ENCODE data around the gene SLC12A8. TPM values are rescaled to one million over a fixed set of nuclear protein-coding genes. Genes with fewer than 3 reads are reported as not detected.

The SLC12A8 gene
- total RNA-seq, 1 donor from 2014 or later, result not detected

DNA sequence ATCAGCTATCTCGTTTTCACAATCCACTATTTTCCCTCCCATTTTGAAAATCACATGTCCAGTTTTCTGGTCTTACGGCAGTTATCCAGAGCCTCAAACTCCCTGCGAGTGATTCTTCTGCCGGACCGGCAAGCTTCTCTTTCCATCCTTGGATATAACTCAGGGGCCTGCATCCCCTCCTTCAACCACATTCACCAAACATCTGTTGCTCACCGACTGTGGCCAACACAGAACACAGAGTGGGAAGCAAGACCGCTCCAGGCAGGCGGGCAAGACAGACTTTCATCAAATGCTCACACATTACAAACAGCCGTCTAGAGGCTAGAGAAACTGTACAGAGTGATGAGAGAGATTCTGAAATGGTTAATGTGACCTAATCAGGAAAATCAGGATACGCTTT, 7.6 kb upstream of the SLC12A8 start:
- no peaks in the 10 kb centered on the region for H3K27me3 ChIP-seq (ENCODE audit: low read depth)
- no peaks in the 10 kb centered on the region for H3K4me1 ChIP-seq
- H3K9me3 ChIP-seq (replicated peaks), result no peaks in the 10 kb centered on the region
- no peaks in the 10 kb centered on the region for H3K36me3 ChIP-seq
- intact Hi-C loops (cut with micrococcal nuclease), result no loop called here
- TF ChIP-seq, protein P1, sequence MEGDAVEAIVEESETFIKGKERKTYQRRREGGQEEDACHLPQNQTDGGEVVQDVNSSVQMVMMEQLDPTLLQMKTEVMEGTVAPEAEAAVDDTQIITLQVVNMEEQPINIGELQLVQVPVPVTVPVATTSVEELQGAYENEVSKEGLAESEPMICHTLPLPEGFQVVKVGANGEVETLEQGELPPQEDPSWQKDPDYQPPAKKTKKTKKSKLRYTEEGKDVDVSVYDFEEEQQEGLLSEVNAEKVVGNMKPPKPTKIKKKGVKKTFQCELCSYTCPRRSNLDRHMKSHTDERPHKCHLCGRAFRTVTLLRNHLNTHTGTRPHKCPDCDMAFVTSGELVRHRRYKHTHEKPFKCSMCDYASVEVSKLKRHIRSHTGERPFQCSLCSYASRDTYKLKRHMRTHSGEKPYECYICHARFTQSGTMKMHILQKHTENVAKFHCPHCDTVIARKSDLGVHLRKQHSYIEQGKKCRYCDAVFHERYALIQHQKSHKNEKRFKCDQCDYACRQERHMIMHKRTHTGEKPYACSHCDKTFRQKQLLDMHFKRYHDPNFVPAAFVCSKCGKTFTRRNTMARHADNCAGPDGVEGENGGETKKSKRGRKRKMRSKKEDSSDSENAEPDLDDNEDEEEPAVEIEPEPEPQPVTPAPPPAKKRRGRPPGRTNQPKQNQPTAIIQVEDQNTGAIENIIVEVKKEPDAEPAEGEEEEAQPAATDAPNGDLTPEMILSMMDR (IDR thresholded peaks at IDR 0.05; ENCODE audit: borderline replicate concordance), result no peak
- no peak overlapping the region for H3K4me3 ChIP-seq
- H3K27ac ChIP-seq (replicated peaks), result no peak overlapping the region
- no peak for DNase-seq

DNA sequence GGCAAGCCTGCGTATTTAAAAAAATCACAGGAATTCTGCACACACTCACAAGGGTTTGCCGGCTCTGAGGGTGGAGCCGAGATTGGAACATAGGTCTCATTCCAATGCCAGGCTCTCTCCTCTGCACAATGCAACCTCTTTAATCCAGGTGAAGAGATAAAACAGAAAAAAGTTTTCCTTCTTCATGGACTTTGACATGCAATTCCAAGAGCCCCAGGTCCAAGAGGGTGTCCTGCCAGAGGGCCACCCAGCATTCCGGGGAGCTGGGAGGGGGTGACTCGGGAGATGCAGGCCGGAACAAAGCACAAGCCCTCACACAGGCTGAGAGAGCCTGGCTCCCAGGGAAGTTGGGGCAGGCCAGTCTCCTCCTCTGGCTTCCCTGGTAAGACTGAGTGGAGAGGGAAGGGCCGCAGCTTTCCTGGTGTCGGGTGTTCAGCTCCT, 6.7 kb upstream of the SLC12A8 start:
- no peaks in the 10 kb centered on the region for H3K36me3 ChIP-seq
- no peaks in the 10 kb centered on the region for H3K9me3 ChIP-seq (replicated peaks)
- TF ChIP-seq, protein P1 (IDR thresholded peaks at IDR 0.05; ENCODE audit: borderline replicate concordance), result no peak
- intact Hi-C loops (cut with micrococcal nuclease), result no loop called here
- no peak overlapping the region for H3K4me3 ChIP-seq
- H3K27ac ChIP-seq (replicated peaks), result no peak overlapping the region
- no peaks in the 10 kb centered on the region for H3K4me1 ChIP-seq
- no peak for DNase-seq
- H3K27me3 ChIP-seq (ENCODE audit: low read depth), result peaks cover 2% of the 10 kb centered on the region

DNA sequence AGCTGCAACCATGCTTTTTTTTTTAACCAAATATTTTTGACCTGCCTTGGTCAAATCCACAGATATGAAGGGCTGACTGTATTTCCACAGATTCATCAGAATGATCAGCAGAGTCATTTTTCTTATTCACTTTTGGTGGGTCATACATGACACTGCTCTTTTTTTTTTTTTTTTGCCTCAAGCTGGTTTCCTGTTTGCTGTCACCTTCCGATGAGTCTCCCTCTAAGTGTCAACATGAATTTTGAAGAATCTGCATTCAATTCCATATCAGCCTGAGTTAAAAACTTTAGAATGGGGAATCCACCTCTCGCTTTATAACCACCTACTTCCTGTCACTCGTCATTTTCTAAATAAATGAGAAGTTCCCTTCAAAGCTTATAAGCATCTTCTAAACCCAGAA, 2.2 kb upstream of the SLC12A8 start:
- H3K9me3 ChIP-seq (replicated peaks), result no peaks in the 10 kb centered on the region
- H3K27me3 ChIP-seq (ENCODE audit: low read depth), result peaks cover 33% of the 10 kb centered on the region
- no peak for DNase-seq
- intact Hi-C loops (cut with micrococcal nuclease), result no loop called here
- H3K4me1 ChIP-seq, result peaks cover 15% of the 10 kb centered on the region
- H3K27ac ChIP-seq (replicated peaks), result no peak overlapping the region
- no peaks in the 10 kb centered on the region for H3K36me3 ChIP-seq
- H3K4me3 ChIP-seq, result no peak overlapping the region
- TF ChIP-seq, protein P1 (IDR thresholded peaks at IDR 0.05; ENCODE audit: borderline replicate concordance), result no peak

DNA sequence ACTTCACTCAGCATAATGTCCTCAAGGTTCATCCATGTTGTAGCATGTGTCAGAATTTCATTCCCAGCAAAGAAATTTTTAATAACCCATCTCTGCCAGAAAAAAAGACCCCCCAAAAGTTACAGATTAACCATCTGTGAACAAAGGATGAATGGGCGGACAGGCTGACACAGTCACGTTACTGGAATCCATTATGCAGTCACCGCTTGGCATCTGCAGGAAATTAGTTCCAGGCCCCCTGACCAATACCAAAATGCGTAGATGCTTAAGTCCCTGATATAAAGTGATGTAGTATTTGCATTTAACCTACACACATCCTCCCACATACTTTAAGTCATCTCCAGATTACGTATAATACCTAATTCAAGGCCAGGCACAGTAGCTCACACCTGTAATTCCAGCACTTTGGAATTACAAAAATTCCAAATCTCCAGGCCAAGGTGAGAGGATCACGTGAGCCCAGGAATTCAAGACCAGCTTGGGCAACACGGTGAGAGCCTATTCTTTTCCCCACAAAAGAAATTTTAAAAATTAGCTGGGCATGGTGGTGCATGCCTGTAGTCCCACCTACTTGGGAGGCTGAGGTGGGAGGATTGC, 1.5 kb upstream of the SLC12A8 start:
- H3K27me3 ChIP-seq (ENCODE audit: low read depth), result peaks cover 33% of the 10 kb centered on the region

DNA sequence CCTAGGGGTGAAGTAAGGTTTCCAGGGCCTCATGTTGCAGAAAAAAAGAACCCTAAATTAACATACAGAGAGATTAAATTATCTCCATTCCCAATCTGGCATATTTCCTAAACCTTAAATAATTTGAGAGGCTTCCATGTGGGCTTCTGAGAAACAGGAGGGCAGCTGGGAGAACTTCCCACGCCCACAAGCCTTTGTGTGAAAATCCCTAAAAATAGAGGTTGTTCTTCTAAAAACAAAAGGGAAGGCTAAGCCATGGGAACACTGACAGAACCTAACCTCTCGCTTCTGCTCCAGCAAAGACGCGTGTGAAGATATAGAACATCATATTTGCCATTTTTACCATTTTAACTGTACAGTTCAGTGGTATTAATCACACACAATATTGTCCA, 812 bp upstream of the SLC12A8 start:
- Histone ChIP-seq H3K4me3 (no peak overlapping the region), H3K27me3 (ENCODE audit: low read depth) (peaks cover 33% of the 10 kb centered on the region), H3K4me1 (peaks cover 15% of the 10 kb centered on the region), H3K36me3 (no peaks in the 10 kb centered on the region), H3K27ac (replicated peaks) (no peak overlapping the region), H3K9me3 (replicated peaks) (no peaks in the 10 kb centered on the region)
- TF ChIP-seq, protein P1 (IDR thresholded peaks at IDR 0.05; ENCODE audit: borderline replicate concordance), result no peak
- intact Hi-C loops (cut with micrococcal nuclease), result no loop called here
- no peak for DNase-seq

More for the DNA sequence above, 1.5 kb upstream of the SLC12A8 start:
- H3K36me3 ChIP-seq, result no peaks in the 10 kb centered on the region
- no peak overlapping the region for H3K4me3 ChIP-seq
- intact Hi-C loops (cut with micrococcal nuclease), result no loop called here
- H3K4me1 ChIP-seq, result peaks cover 15% of the 10 kb centered on the region
- no peaks in the 10 kb centered on the region for H3K9me3 ChIP-seq (replicated peaks)
- TF ChIP-seq, protein P1 (IDR thresholded peaks at IDR 0.05; ENCODE audit: borderline replicate concordance), result no peak
- no peak for DNase-seq
- H3K27ac ChIP-seq (replicated peaks), result no peak overlapping the region
